ENCODE data around the gene VSIG10L.

The VSIG10L gene

GRCh38 chr19:51338563-51339312, 3.2 kb downstream of the VSIG10L start:
- peak; percentile 83 for DNase-seq (ENCODE audit: low spot score)

- no peak for DNase-seq (ENCODE audit: low spot score)
Measured at GRCh38 chr19:51337861-51338562, 3.9 kb downstream of the VSIG10L start.

- no peak for DNase-seq (ENCODE audit: low spot score)
Measured at GRCh38 chr19:51337141-51337860, 4.6 kb downstream of the VSIG10L start.

- DNase-seq (ENCODE audit: low spot score) = no peak
Measured at GRCh38 chr19:51333836-51334460, 8.0 kb downstream of the VSIG10L start.

GRCh38 chr19:51331716-51332115, 10.2 kb downstream of the VSIG10L start:
- no peak for DNase-seq (ENCODE audit: low spot score)

- no peak for DNase-seq (ENCODE audit: low spot score)
Measured at GRCh38 chr19:51331193-51331592, 10.7 kb downstream of the VSIG10L start.

GRCh38 chr19:51330366-51330765, 11.6 kb downstream of the VSIG10L start:
- DNase-seq (ENCODE audit: low spot score) = no peak

GRCh38 chr19:51329411-51329810, 12.5 kb downstream of the VSIG10L start:
- DNase-seq (ENCODE audit: low spot score) = no peak

- no peak for DNase-seq (ENCODE audit: low spot score)
Measured at GRCh38 chr19:51327066-51328001, 14.6 kb downstream of the VSIG10L start.

GRCh38 chr19:51326216-51327065, 15.5 kb downstream of the VSIG10L start:
- DNase-seq (ENCODE audit: low spot score) = no peak

- peak; percentile 46 for DNase-seq (ENCODE audit: low spot score)
Measured at GRCh38 chr19:51325161-51325976, 16.6 kb downstream of the VSIG10L start.

- no peak for DNase-seq (ENCODE audit: low spot score)
Measured at GRCh38 chr19:51324167-51324481, 17.8 kb downstream of the VSIG10L start.

- DNase-seq (ENCODE audit: low spot score) = no peak
Measured at GRCh38 chr19:51323481-51324166, 18.3 kb downstream of the VSIG10L start.

GRCh38 chr19:51321799-51322198, 20.1 kb downstream of the VSIG10L start:
- no peak for DNase-seq (ENCODE audit: low spot score)

GRCh38 chr19:51320280-51320657, 21.7 kb downstream of the VSIG10L start:
- no peak for DNase-seq (ENCODE audit: low spot score)

GRCh38 chr19:51319649-51320279, 22.2 kb downstream of the VSIG10L start:
- no peak for DNase-seq (ENCODE audit: low spot score)

- no peak for DNase-seq (ENCODE audit: low spot score)
Measured at GRCh38 chr19:51318687-51319648, 23.0 kb downstream of the VSIG10L start.
